Sciatic nerve (tissue), 2 donors: ENCODE results near the gene CD164L2. TPM values are rescaled to one million over a fixed set of nuclear protein-coding genes. Genes with fewer than 3 reads are reported as not detected.

Source experiments
- ATAC-seq: fragments of 200-7000 bp; cut with Tn5 transposase; one replicate; pipeline ENCODE4 v1.9.1; 2020; ENCODE audit warnings: mild to moderate bottlenecking, moderate library complexity
- DNase-seq: peaks from one replicate; pipeline ENCODE4 v3.0.0-alpha.2; 2020; ENCODE audit warnings: low spot score
- intact Hi-C: fragments of 100-400 bp; cut with DNase I; formaldehyde crosslinking; loops from one replicate; pipeline ENCODE4 v1.14.2; 2022
- total RNA-seq: library from RNA; stranded (reverse); fragmentation: NEBNext Ultra II Directional; extraction: Animal tissue kit (Norgen Biotek cat#: 25700); gene quantifications from one replicate; pipeline ENCODE4 v1.2.1, GENCODE V29; 2021
- donor health status: DM: no; HTN: no; CAD: no.
- donor health status: DM: no; HTN: no; CAD: no.

CD164L2 gene
- total RNA-seq, 1 donor from 2014 or later: not detected

GRCh38 chr1:27338751-27339150 lies 44.4 kb downstream of the CD164L2 start:
- ATAC-seq: no peak
- intact Hi-C loops: no loop called here
- no peak for DNase-seq

GRCh38 chr1:27336756-27337155 lies 46.4 kb downstream of the CD164L2 start:
- intact Hi-C loops: no loop called here
- ATAC-seq: no peak
- DNase-seq: no peak

GRCh38 chr1:27335506-27336422 lies 47.4 kb downstream of the CD164L2 start:
- DNase-seq (no peak), ATAC-seq (no peak)
- intact Hi-C loops: no loop called here

GRCh38 chr1:27333717-27334279 lies 49.3 kb downstream of the CD164L2 start:
- intact Hi-C loops: no loop called here
- DNase-seq: no peak
- no peak for ATAC-seq

- ATAC-seq: peak; percentile 70
- intact Hi-C loops: no loop called here
- no peak for DNase-seq
Observed at GRCh38 chr1:27332536-27333281, 50.4 kb downstream of the CD164L2 start.

GRCh38 chr1:27331922-27332321 lies 51.2 kb downstream of the CD164L2 start:
- DNase-seq (no peak), ATAC-seq (no peak)
- intact Hi-C loops: no loop called here

- ATAC-seq (no peak), DNase-seq (no peak)
- intact Hi-C loops: no loop called here
Observed at GRCh38 chr1:27331426-27331825, 51.7 kb downstream of the CD164L2 start.

- DNase-seq (no peak), ATAC-seq (no peak)
- intact Hi-C loops: no loop called here
Observed at GRCh38 chr1:27330786-27331185, 52.3 kb downstream of the CD164L2 start.

Other genes starting within 250 kb of the CD164L2 start
- gene SLC9A1, start 228.2 kb downstream of the CD164L2 start, total RNA-seq: 17.3 TPM
- 39.6 TPM for gene WDTC1, start 148.7 kb downstream of the CD164L2 start, total RNA-seq
- 37.8 TPM for gene TMEM222, start 61.2 kb downstream of the CD164L2 start, total RNA-seq
- gene SYTL1, start 41.3 kb downstream of the CD164L2 start, total RNA-seq: 3.5 TPM
- gene MAP3K6, start 16.4 kb downstream of the CD164L2 start, total RNA-seq: 88.4 TPM
- 1.2 TPM for gene FCN3, start 8.5 kb downstream of the CD164L2 start, total RNA-seq
- 0.71 TPM for gene GPR3, start 9.3 kb upstream of the CD164L2 start, total RNA-seq
- 183 TPM for gene WASF2, start 106.8 kb upstream of the CD164L2 start, total RNA-seq
- 61.9 TPM for gene AHDC1, start 220.8 kb upstream of the CD164L2 start, total RNA-seq